ENCODE data around the gene TNK1.

Gene TNK1

DNA sequence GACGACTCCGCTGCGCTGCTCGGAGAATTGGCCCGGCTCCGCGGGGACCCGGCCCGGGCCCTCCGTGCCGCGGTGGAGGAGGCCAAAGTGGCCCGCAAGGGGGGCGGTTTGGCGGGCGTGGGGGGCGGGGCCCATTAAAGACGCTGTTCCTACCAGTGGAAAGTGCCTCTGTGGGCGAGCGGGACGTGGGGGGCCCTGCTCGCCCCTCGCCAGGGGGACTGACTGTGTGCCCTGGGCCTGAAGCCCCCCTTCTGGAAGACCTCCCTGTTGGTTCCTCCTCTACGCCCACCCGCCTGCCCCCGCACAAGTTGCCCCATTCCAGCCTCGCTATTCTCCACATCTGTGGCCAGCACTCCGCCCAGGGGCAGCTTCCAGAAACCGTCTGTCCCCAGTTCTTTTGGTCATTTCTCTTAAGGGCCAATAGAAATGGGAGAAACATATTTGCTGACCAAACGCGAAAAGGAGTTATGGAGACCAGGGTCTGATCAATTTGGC is 56.5 kb downstream of the TNK1 start:
- DNase-seq, result no peak

DNA sequence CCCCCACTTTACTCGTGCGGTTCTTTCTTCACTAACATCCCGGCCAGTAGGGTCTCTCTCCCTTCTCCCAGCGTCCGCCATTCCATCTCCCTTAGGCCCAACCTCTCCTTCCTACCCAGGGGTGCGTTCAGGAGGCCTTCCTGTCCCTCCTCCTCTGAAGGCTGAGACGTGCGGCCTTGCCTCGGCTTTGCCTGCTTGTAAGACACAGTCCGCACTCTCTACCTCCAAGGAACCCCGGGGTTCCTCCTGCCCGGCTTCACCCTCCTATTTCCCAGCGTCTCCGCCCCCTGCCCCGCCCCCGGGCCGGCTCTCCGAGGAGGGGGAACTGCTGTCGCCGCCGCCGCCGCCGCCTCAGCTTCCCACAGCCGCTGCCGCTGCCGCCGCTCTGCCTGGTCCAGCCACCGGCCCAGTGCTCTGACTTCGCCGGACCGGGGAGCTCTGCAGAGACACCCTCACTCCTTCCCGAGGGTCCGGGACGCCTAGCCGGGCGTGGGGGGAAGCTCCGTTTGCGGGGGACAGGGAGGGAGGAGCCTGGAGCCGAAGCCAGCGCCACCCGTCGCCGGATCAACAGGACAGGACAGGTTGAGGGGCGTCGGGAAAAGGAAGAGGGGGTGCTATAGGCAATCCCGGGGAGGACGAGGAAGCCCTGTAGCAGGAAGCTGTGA is 57.2 kb downstream of the TNK1 start:
- no peak for DNase-seq

DNA sequence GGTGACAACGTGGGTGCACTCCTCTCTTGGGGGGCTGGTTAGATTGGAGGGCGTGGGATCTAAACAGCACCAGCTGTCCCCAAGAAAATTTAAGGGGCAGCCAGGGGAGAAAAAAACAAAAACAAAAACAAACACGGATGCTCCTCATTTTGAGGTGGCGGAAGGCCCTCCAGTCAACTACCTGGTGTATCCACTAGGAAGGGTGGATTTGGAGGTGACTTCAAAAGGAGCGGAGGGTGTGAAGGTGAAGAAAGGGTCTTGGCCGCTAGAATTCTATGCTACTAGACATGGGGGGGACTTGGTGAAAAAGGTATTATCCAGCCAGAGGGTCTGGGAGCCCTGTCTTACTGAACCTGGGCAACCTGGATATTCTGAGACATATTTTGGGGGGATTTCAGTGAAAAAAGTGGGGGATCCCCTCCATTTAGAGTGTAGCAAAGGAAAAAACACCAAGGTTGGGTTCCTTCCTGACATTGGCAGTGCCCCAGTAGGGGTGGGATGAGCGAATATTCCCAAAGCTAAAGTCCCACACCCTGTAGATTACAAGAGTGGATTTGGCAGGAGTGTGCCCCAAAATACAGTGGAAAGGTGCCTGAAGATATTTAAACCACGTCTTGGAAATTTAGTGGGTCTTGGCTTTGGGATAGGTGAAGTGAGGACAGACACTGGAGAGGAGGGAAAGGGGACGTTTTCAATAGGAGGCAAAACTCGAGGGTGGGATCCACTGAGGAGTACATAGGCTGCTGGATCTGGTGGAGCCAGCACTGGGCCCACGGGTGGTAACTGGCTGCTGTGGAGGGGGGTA is 58.0 kb downstream of the TNK1 start:
- DNase-seq, result no peak

All from NCI-H2029 (cell line).